Measurements from ENCODE around the gene SSR3.
"Not testable (repeated sequence)": the region's sequence is repeated elsewhere in the genome, so short reads cannot be mapped to it uniquely, and the experiment has no call there.

Gene SSR3

DNA sequence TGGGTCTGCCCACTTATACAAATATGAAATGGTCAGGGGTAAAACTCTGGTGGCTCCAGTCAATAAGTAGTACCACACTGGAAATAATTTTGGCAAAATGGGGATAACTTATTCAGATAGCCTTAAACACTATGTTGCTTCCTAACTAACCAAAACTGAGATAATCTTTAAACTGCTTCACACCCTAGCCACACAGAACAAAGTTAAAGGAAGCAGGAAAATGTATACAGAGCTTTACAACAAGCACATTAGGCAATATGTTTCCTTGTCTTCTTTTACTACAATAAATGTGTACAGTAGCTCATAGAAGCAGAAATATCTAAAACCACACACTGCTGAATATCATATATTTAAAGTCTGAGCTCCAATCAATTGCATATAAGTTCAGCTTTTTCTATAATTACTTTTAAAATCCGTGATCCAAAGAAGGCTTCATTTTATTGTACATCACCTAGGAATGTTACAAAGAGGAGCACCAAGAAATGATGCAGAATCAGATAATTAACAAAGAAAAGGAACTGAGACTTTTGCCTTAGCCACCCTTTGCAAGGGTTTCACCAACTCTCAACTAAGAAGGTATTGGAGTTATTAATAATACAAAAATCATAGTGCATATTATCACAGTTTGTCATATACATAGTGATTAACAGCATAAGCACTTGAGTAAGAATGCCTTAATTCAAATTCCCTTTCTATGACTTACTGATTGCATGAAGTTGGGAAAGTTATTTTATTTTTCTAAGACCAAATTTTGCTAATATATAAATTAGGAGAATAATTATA lies 9.2 kb upstream of the SSR3 start (continued):
- TF ChIP-seq, protein P1, sequence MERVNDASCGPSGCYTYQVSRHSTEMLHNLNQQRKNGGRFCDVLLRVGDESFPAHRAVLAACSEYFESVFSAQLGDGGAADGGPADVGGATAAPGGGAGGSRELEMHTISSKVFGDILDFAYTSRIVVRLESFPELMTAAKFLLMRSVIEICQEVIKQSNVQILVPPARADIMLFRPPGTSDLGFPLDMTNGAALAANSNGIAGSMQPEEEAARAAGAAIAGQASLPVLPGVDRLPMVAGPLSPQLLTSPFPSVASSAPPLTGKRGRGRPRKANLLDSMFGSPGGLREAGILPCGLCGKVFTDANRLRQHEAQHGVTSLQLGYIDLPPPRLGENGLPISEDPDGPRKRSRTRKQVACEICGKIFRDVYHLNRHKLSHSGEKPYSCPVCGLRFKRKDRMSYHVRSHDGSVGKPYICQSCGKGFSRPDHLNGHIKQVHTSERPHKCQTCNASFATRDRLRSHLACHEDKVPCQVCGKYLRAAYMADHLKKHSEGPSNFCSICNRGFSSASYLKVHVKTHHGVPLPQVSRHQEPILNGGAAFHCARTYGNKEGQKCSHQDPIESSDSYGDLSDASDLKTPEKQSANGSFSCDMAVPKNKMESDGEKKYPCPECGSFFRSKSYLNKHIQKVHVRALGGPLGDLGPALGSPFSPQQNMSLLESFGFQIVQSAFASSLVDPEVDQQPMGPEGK (CRISPR knock-in tag; IDR thresholded peaks at IDR 0.05; ENCODE audit: borderline replicate concordance), result no peak

DNA sequence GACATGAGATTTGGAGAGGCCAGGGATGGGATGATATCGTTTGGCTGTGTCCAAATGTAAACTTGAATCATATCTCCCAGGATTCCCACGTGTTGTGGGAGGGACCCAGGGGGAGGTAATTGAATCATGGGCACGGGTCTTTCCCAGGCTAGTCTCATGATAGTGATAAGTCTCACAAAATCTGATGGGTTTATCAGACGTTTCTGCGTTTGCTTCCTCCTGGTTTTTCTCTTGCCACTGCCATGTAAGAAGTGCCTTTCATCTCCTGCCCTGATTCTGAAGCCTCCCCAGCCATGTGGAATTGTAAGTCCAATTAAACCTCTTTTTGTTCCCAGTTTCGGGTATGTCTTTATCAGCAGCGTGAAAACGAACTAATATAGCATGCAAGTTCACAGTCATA lies 7.6 kb upstream of the SSR3 start:
- ATAC-seq, result not testable (repeated sequence)

DNA sequence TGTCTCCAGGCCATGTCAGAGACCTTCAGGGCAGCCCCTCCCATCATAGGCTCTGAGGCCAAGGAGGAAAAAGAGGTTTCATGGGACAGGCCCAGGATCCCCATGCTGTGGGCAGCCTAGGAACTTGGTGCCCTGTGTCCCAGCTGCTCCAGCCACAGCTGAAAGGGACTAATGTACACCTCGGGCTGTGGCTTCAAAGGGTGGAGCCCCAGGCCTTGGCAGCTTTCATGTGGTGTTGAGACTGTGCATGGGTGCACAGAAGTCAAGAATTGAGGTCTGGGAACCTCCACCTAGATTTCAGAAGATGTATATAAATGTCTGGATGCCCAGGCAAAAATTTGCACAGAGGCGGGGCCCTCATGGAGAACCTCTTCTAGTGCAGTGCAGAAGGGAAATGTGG lies 6.6 kb upstream of the SSR3 start:
- no peak for ATAC-seq
- TF ChIP-seq RARB (CRISPR knock-in tag; IDR thresholded peaks at IDR 0.05) (no peak), ZNF8 (CRISPR knock-in tag; IDR thresholded peaks at IDR 0.05) (no peak), OSR1 (CRISPR knock-in tag; IDR thresholded peaks at IDR 0.05) (no peak), ZFP3 (CRISPR knock-in tag; IDR thresholded peaks at IDR 0.05) (no peak), TCF4 (CRISPR knock-in tag; IDR thresholded peaks at IDR 0.05; ENCODE audit: borderline replicate concordance) (no peak), PPARA (CRISPR knock-in tag; IDR thresholded peaks at IDR 0.05; ENCODE audit: borderline replicate concordance) (no peak), BACH2 (CRISPR knock-in tag; IDR thresholded peaks at IDR 0.05; ENCODE audit: borderline replicate concordance) (no peak)
- TF ChIP-seq, protein P2, sequence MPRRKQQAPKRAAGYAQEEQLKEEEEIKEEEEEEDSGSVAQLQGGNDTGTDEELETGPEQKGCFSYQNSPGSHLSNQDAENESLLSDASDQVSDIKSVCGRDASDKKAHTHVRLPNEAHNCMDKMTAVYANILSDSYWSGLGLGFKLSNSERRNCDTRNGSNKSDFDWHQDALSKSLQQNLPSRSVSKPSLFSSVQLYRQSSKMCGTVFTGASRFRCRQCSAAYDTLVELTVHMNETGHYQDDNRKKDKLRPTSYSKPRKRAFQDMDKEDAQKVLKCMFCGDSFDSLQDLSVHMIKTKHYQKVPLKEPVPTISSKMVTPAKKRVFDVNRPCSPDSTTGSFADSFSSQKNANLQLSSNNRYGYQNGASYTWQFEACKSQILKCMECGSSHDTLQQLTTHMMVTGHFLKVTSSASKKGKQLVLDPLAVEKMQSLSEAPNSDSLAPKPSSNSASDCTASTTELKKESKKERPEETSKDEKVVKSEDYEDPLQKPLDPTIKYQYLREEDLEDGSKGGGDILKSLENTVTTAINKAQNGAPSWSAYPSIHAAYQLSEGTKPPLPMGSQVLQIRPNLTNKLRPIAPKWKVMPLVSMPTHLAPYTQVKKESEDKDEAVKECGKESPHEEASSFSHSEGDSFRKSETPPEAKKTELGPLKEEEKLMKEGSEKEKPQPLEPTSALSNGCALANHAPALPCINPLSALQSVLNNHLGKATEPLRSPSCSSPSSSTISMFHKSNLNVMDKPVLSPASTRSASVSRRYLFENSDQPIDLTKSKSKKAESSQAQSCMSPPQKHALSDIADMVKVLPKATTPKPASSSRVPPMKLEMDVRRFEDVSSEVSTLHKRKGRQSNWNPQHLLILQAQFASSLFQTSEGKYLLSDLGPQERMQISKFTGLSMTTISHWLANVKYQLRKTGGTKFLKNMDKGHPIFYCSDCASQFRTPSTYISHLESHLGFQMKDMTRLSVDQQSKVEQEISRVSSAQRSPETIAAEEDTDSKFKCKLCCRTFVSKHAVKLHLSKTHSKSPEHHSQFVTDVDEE (CRISPR knock-in tag; IDR thresholded peaks at IDR 0.05), result no peak
- TF ChIP-seq, protein P1 (CRISPR knock-in tag; IDR thresholded peaks at IDR 0.05; ENCODE audit: borderline replicate concordance), result no peak

DNA sequence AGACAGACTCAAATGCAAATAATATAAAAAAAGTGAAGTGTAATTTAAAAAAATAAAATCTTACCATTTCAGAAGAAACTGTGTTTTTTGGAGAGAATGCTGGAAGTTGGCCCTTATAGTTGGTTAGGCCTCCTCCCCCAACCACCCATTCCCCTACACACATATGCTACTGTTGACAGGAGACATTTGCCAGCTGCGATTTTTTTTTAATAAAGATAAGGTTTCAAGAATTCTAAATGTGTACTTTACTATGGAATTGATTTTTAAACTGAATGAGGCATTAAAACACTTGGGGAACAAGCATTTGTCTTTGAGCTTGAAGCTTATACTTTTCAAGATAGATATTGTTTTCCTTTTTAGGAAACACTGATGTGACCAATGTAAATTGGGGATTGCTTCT lies 4.4 kb upstream of the SSR3 start:
- peak; percentile 65 for TF ChIP-seq TCF4 (CRISPR knock-in tag; IDR thresholded peaks at IDR 0.05; ENCODE audit: borderline replicate concordance)
- TF ChIP-seq, protein P3, sequence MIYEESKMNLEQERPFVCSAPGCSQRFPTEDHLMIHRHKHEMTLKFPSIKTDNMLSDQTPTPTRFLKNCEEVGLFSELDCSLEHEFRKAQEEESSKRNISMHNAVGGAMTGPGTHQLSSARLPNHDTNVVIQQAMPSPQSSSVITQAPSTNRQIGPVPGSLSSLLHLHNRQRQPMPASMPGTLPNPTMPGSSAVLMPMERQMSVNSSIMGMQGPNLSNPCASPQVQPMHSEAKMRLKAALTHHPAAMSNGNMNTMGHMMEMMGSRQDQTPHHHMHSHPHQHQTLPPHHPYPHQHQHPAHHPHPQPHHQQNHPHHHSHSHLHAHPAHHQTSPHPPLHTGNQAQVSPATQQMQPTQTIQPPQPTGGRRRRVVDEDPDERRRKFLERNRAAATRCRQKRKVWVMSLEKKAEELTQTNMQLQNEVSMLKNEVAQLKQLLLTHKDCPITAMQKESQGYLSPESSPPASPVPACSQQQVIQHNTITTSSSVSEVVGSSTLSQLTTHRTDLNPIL (CRISPR knock-in tag; IDR thresholded peaks at IDR 0.05; ENCODE audit: low read depth), result no peak
- no peak for ATAC-seq

DNA sequence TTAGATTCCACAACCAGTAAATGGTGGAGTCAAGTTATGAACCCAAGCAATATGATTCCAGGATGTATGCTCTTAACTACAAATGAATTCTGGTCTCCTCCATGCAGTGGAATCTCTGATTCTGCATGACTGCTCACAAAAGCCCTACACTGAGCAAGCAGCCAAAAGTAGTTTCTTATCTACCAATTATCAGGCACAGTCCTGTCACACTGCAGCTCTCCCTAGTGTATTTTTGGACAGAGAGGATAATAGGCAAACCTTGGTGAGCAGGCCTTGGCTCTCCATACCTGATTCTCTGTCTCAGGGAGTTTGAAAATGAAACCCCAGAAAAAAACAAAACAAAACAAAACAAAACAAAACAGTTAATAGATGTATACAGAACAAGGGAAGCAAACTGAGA lies 3.5 kb upstream of the SSR3 start:
- TF ChIP-seq, protein P4, sequence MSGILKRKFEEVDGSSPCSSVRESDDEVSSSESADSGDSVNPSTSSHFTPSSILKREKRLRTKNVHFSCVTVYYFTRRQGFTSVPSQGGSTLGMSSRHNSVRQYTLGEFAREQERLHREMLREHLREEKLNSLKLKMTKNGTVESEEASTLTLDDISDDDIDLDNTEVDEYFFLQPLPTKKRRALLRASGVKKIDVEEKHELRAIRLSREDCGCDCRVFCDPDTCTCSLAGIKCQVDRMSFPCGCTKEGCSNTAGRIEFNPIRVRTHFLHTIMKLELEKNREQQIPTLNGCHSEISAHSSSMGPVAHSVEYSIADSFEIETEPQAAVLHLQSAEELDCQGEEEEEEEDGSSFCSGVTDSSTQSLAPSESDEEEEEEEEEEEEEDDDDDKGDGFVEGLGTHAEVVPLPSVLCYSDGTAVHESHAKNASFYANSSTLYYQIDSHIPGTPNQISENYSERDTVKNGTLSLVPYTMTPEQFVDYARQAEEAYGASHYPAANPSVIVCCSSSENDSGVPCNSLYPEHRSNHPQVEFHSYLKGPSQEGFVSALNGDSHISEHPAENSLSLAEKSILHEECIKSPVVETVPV (CRISPR knock-in tag; IDR thresholded peaks at IDR 0.05), result no peak
- TF ChIP-seq SNAI2 (CRISPR knock-in tag; IDR thresholded peaks at IDR 0.05), result no peak
- no peak for TF ChIP-seq ESRRG (CRISPR knock-in tag; IDR thresholded peaks at IDR 0.05)
- TF ChIP-seq, protein P2 (CRISPR knock-in tag; IDR thresholded peaks at IDR 0.05), result no peak
- TF ChIP-seq ZNF8 (CRISPR knock-in tag; IDR thresholded peaks at IDR 0.05), result no peak
- no peak for TF ChIP-seq OSR1 (CRISPR knock-in tag; IDR thresholded peaks at IDR 0.05)
- TF ChIP-seq ZNF70 (CRISPR knock-in tag; IDR thresholded peaks at IDR 0.05), result no peak
- ATAC-seq, result no peak

Measured in SK-N-SH treated with all-trans-retinoic acid at 6 μM for 48 hours (cell line).